OCI-LY7 (cell line): Measurements from ENCODE around the gene NAT10. TPM values are rescaled to one million over a fixed set of nuclear protein-coding genes. Genes with fewer than 3 reads are reported as not detected.
A peak's percentile ranks its signal among the peaks of the same experiment; 100 is the strongest.

Experiments
- BruUV-seq: library from RNA; stranded (reverse); fragments of 400-500 nt; replicated peaks from 2 replicates; lab custom pipeline; 2021; lab: Mats Ljungman, UMichigan
- CTCF ChIA-PET: fragments of 300-600 bp; sonication (Branson Sonifier 250); formaldehyde crosslinking; loops from one replicate; lab custom pipeline; 2022; ENCODE audit warnings: antibody characterized with exemption; ENCODE audit not compliant: unreplicated experiment; lab: Charles Lee
- POLR2A ChIA-PET: fragments of 300-600 bp; sonication (Branson Sonifier 250); formaldehyde crosslinking; loops from one replicate; lab custom pipeline; 2022; ENCODE audit warnings: antibody characterized with exemption; lab: Charles Lee
- DNase-seq: peaks from one replicate; pipeline ENCODE4 v3.0.0-alpha.2; 2015; ENCODE audit warnings: low spot score
- H2AFZ ChIP-seq: fragments of 200-600 bp; sonication (generic), shearing (Covaris generic); 2 replicates; pipeline ENCODE4 v1.6.1; 2014; ENCODE audit warnings: mild to moderate bottlenecking, antibody characterized with exemption, low read length, moderate library complexity
- H3K27ac ChIP-seq: fragments of 200-600 bp; sonication (generic); 2 replicates; pipeline ENCODE4 v1.5.1; 2014; ENCODE audit warnings: mixed run types, low read depth, mild to moderate bottlenecking, moderate library complexity, low read length, inconsistent platforms; ENCODE audit not compliant: poor library complexity, severe bottlenecking
- H3K36me3 ChIP-seq: fragments of 200-600 bp; sonication (generic); 2 replicates; pipeline ENCODE4 v1.6.1; 2014; ENCODE audit warnings: mild to moderate bottlenecking, antibody characterized with exemption, low read length, moderate library complexity, mixed read lengths; ENCODE audit not compliant: insufficient read depth
- H3K4me1 ChIP-seq: fragments of 200-600 bp; sonication (generic); 2 replicates; pipeline ENCODE4 v1.5.1; 2014; ENCODE audit warnings: mild to moderate bottlenecking, low read length; ENCODE audit not compliant: insufficient read depth, poor library complexity, severe bottlenecking
- H3K4me2 ChIP-seq: fragments of 200-600 bp; sonication (generic); 2 replicates; pipeline ENCODE4 v1.6.1; 2014; ENCODE audit warnings: mild to moderate bottlenecking, low read length
- H3K4me3 ChIP-seq: fragments of 200-600 bp; sonication (generic); 2 replicates; pipeline ENCODE4 v1.5.1; 2014; ENCODE audit warnings: mild to moderate bottlenecking, low read depth, low read length; ENCODE audit not compliant: poor library complexity, severe bottlenecking
- H3K79me2 ChIP-seq: fragments of 200-600 bp; sonication (generic); 2 replicates; pipeline ENCODE4 v1.6.1; 2016; ENCODE audit warnings: low read depth, mild to moderate bottlenecking, low read length, moderate library complexity, mixed read lengths; ENCODE audit not compliant: insufficient read depth
- H3K9me2 ChIP-seq: fragments of 200-600 bp; sonication (generic); 2 replicates; pipeline ENCODE4 v1.6.1; 2016; ENCODE audit warnings: mild to moderate bottlenecking, low read length, mixed read lengths; ENCODE audit not compliant: insufficient read depth
- H3K9me3 ChIP-seq: fragments of 200-600 bp; sonication (generic); 2 replicates; pipeline ENCODE4 v1.6.1; 2014; ENCODE audit warnings: mild to moderate bottlenecking, mixed run types, low read length, mixed read lengths
- H4K20me1 ChIP-seq: fragments of 200-600 bp; sonication (generic); 2 replicates; pipeline ENCODE4 v1.6.1; 2014; ENCODE audit warnings: mild to moderate bottlenecking, antibody characterized with exemption, low read length, moderate library complexity, mixed read lengths; ENCODE audit not compliant: insufficient read depth
- CTCF ChIP-seq: fragments of 200-600 bp; sonication (generic); conservative IDR thresholded peaks from 2 replicates; pipeline ENCODE4 v1.5.1; 2014; ENCODE audit warnings: mild to moderate bottlenecking, antibody characterized with exemption, low read length, moderate library complexity, mixed read lengths
- EZH2phosphoT487 ChIP-seq: fragments of 200-600 bp; sonication (generic); IDR thresholded peaks from 2 replicates; pipeline ENCODE4 v1.6.1; 2018; ENCODE audit warnings: low read depth, borderline replicate concordance, mild to moderate bottlenecking, mixed run types, antibody characterized with exemption, low read length, moderate library complexity, mixed read lengths
- intact Hi-C: fragments of 100-400 bp; cut with micrococcal nuclease; formaldehyde crosslinking; loops from one replicate; pipeline ENCODE4 v1.10.0; 2022; ENCODE audit not compliant: unreplicated experiment
- total RNA-seq, 2 experiments: library from RNA; depleted of rRNA in 1 of 2; stranded (reverse); fragments of >200 nt in 1 of 2; shearing (Covaris generic) in 1 of 2; gene quantifications; 2 replicates each; pipeline ENCODE4 v1.2.3, GENCODE V29; 2014 to 2022

NAT10 gene
- total RNA-seq, 2 experiments from 2014 or later = 64.9 to 120 TPM

GRCh38 chr11:34158661-34159060, 53.2 kb downstream of the NAT10 start:
- Histone ChIP-seq H3K4me1 (peaks cover 12% of the 10 kb centered on the region), H3K4me3 (no peak overlapping the region), H4K20me1 (no peaks in the 10 kb centered on the region), H2AFZ (no peak overlapping the region), H3K36me3 (peaks cover 12% of the 10 kb centered on the region; the same call in 1 of the 2 replicates), H3K9me2 (no peaks in the 10 kb centered on the region), H3K79me2 (no peaks in the 10 kb centered on the region), H3K9me3 (no peaks in the 10 kb centered on the region), H3K4me2 (no peak overlapping the region), H3K27ac (no peak overlapping the region)
- TF ChIP-seq EZH2phosphoT487 (no peak), CTCF (no peak)
- intact Hi-C loops = no loop called here
- DNase-seq = peak; percentile 33
- BruUV-seq = no TSS peak
- POLR2A ChIA-PET = no interaction called here
- CTCF ChIA-PET = no interaction called here

- no peak for DNase-seq
- Histone ChIP-seq H3K9me3 (no peaks in the 10 kb centered on the region), H3K4me2 (no peak overlapping the region), H4K20me1 (no peaks in the 10 kb centered on the region), H2AFZ (no peak overlapping the region), H3K79me2 (no peaks in the 10 kb centered on the region), H3K4me1 (no peaks in the 10 kb centered on the region), H3K27ac (no peak overlapping the region), H3K9me2 (no peaks in the 10 kb centered on the region), H3K36me3 (peaks cover 4% of the 10 kb centered on the region; the same call in 1 of the 2 replicates), H3K4me3 (no peak overlapping the region)
- intact Hi-C loops = no loop called here
- POLR2A ChIA-PET = interaction anchor here (1.0 kb wide), 1 partner anchor 62 kb away, joined by 6 read pairs; no protein-coding TSS in a partner anchor
- BruUV-seq = no TSS peak
- TF ChIP-seq CTCF (no peak), EZH2phosphoT487 (no peak)
- CTCF ChIA-PET = no interaction called here
Observed at GRCh38 chr11:34160049-34160721, 54.8 kb downstream of the NAT10 start.

- BruUV-seq = no TSS peak
- ChIA-PET POLR2A (interaction anchor here (0.6 to 0.7 kb wide), 2 partner anchors 18 to 87 kb away, joined by 3 read pairs; no protein-coding TSS in a partner anchor), CTCF (no interaction called here)
- Histone ChIP-seq H2AFZ (no peak overlapping the region), H3K4me3 (no peak overlapping the region), H3K27ac (no peak overlapping the region), H3K4me1 (no peaks in the 10 kb centered on the region), H3K4me2 (no peak overlapping the region), H3K36me3 (no peaks in the 10 kb centered on the region; the same call in 1 of the 2 replicates), H4K20me1 (no peaks in the 10 kb centered on the region), H3K9me3 (no peaks in the 10 kb centered on the region), H3K9me2 (no peaks in the 10 kb centered on the region), H3K79me2 (no peaks in the 10 kb centered on the region)
- intact Hi-C loops = no loop called here
- DNase-seq = no peak
- TF ChIP-seq EZH2phosphoT487 = no peak
- TF ChIP-seq CTCF = no peak
Observed at GRCh38 chr11:34160791-34161190, 55.4 kb downstream of the NAT10 start.
